Keratinocyte (primary cell): ENCODE data around the gene ZBTB43.
"Not testable (repeated sequence)": the region's sequence is repeated elsewhere in the genome, so short reads cannot be mapped to it uniquely, and the experiment has no call there.

Experiments used
- EZH2 ChIP-seq: IDR thresholded peaks from one replicate; pipeline ENCODE4 v1.6.1; 2012; ENCODE audit warnings: inconsistent platforms, mild to moderate bottlenecking, low read length, moderate library complexity
- TF ChIP-seq, protein P1 (sequence below), 3 experiments: IDR thresholded peaks in 1 of 3; conservative IDR thresholded peaks in 1 of 3; optimal IDR thresholded peaks in 1 of 3; 2 replicates in 2 of 3; 3 replicates in 1 of 3; pipeline versions ENCODE3 to v1.5.1; 2011; ENCODE audit warnings: low read length in 3 of 3, mild to moderate bottlenecking in 3 of 3, moderate library complexity in 2 of 3, control low read depth in 1 of 3, inconsistent platforms in 1 of 3; ENCODE audit not compliant: insufficient read depth in 2 of 3; ENCODE audit errors: extremely low read depth in 1 of 3

DNA sequence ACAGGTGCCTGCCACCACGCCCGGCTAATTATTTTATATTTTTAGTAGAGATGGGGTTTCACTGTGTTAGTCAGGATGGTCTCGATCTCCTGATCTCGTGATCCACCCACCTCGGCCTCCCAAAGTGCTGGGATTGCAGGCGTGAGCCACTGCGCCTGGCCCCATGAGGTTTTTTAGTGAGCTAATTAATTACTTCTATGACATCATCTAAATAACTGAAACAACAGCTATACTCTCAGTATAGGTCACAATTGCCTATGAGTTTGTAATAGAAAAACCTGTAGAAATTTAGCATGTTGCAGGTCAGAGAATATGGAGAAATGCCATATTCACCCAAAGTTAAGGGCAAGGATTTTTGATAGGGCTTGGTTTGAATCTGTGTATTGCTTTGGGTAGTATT, 12.8 kb downstream of the ZBTB43 start:
- TF ChIP-seq, protein P1, sequence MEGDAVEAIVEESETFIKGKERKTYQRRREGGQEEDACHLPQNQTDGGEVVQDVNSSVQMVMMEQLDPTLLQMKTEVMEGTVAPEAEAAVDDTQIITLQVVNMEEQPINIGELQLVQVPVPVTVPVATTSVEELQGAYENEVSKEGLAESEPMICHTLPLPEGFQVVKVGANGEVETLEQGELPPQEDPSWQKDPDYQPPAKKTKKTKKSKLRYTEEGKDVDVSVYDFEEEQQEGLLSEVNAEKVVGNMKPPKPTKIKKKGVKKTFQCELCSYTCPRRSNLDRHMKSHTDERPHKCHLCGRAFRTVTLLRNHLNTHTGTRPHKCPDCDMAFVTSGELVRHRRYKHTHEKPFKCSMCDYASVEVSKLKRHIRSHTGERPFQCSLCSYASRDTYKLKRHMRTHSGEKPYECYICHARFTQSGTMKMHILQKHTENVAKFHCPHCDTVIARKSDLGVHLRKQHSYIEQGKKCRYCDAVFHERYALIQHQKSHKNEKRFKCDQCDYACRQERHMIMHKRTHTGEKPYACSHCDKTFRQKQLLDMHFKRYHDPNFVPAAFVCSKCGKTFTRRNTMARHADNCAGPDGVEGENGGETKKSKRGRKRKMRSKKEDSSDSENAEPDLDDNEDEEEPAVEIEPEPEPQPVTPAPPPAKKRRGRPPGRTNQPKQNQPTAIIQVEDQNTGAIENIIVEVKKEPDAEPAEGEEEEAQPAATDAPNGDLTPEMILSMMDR (optimal IDR thresholded peaks at IDR 0.05 in 1 of 3, IDR thresholded peaks at IDR 0.05 in 1 of 3, conservative IDR thresholded peaks at IDR 0.05 in 1 of 3; ENCODE audit: extremely low read depth in 1 of 3, insufficient read depth in 2 of 3, low read length in 3 of 3), result not testable (repeated sequence)
- TF ChIP-seq EZH2, result not testable (repeated sequence)
